Loucy (cell line): ENCODE results near the gene RALB.

Experiments
- EZH2phosphoT487 ChIP-seq: fragments of 200-600 bp; IDR thresholded peaks from 2 replicates; pipeline ENCODE4 v1.6.1; 2018; ENCODE audit warnings: antibody characterized with exemption, mild to moderate bottlenecking, moderate library complexity, borderline replicate concordance
- TF ChIP-seq, protein P1 (sequence below): fragments of 200-600 bp; sonication (generic); conservative IDR thresholded peaks from 2 replicates; pipeline ENCODE4 v1.5.1; 2014; ENCODE audit warnings: mild to moderate bottlenecking, antibody characterized with exemption, low read length

DNA sequence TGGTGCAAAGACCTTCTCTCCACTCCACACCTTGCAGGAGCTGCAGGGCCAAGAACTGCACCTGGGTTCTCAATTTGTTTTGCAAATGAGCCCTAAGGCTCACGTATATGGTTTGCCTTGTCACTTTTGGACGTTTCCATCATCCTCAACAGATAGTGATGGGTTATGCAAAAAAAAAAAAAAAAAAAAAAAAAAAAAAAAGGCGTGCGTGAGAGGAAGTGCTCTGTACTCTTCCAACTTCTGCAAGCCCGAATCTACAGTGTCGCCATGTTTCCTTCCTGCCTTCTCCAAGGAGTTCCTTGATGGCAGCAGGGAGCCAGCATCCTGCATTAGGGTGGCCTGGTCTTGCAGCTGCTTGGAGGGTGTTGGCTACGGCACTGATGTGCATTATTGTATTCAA, 89.3 kb downstream of the RALB start:
- TF ChIP-seq, protein P1, sequence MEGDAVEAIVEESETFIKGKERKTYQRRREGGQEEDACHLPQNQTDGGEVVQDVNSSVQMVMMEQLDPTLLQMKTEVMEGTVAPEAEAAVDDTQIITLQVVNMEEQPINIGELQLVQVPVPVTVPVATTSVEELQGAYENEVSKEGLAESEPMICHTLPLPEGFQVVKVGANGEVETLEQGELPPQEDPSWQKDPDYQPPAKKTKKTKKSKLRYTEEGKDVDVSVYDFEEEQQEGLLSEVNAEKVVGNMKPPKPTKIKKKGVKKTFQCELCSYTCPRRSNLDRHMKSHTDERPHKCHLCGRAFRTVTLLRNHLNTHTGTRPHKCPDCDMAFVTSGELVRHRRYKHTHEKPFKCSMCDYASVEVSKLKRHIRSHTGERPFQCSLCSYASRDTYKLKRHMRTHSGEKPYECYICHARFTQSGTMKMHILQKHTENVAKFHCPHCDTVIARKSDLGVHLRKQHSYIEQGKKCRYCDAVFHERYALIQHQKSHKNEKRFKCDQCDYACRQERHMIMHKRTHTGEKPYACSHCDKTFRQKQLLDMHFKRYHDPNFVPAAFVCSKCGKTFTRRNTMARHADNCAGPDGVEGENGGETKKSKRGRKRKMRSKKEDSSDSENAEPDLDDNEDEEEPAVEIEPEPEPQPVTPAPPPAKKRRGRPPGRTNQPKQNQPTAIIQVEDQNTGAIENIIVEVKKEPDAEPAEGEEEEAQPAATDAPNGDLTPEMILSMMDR = no peak
- TF ChIP-seq EZH2phosphoT487 = no peak
